Mucosa of gallbladder (tissue), 1 donor: ENCODE results near the gene ERCC1. TPM values are rescaled to one million over a fixed set of nuclear protein-coding genes. Genes with fewer than 3 reads are reported as not detected.
A peak's percentile ranks its signal among the peaks of the same experiment; 100 is the strongest.

Experiments
- DNase-seq: peaks from one replicate; pipeline ENCODE4 v3.0.0-alpha.2; 2020; ENCODE audit warnings: low spot score
- total RNA-seq: library from RNA; stranded (reverse); gene quantifications from one replicate; pipeline ENCODE4 v1.2.1, GENCODE V29; 2021
- donor health status: DM: no; HTN: no; CAD: no.

Gene ERCC1
- total RNA-seq, 1 donor from 2014 or later, result 57.0 TPM

- DNase-seq, result peak; percentile 90
These were observed 18.1 kb downstream of the ERCC1 start for GRCh38 chr19:45405435-45406225.

- DNase-seq, result peak; percentile 86
These were observed 18.9 kb downstream of the ERCC1 start, which contains the start of gene PPP1R13L for GRCh38 chr19:45404557-45405434. PPP1R13L (minus strand) TSS chr19:45405069; CDS start chr19:45398318, 6,751 bp downstream.

GRCh38 chr19:45403781-45404556 lies 19.7 kb downstream of the ERCC1 start:
- DNase-seq, result peak; percentile 42

GRCh38 chr19:45403272-45403671 lies 20.4 kb downstream of the ERCC1 start:
- DNase-seq, result no peak

GRCh38 chr19:45402298-45403061 lies 21.2 kb downstream of the ERCC1 start:
- no peak for DNase-seq

- DNase-seq, result no peak
These were observed 21.9 kb downstream of the ERCC1 start for GRCh38 chr19:45401815-45402214.

- DNase-seq, result peak; percentile 48
These were observed 23.5 kb downstream of the ERCC1 start for GRCh38 chr19:45400192-45400591.

GRCh38 chr19:45395821-45396617 lies 27.7 kb downstream of the ERCC1 start:
- no peak for DNase-seq

- no peak for DNase-seq
These were observed 31.6 kb downstream of the ERCC1 start for GRCh38 chr19:45391871-45392665.

- no peak for DNase-seq
These were observed 32.4 kb downstream of the ERCC1 start for GRCh38 chr19:45391346-45391745.

GRCh38 chr19:45385392-45386221 lies 38.1 kb downstream of the ERCC1 start:
- no peak for DNase-seq

GRCh38 chr19:45382426-45382825 lies 41.3 kb downstream of the ERCC1 start:
- no peak for DNase-seq

- DNase-seq, result no peak
These were observed 43.6 kb downstream of the ERCC1 start for GRCh38 chr19:45380107-45380506.

- DNase-seq, result peak; percentile 68
These were observed 47.5 kb downstream of the ERCC1 start for GRCh38 chr19:45376045-45376724.

GRCh38 chr19:45370410-45371204 lies 53.1 kb downstream of the ERCC1 start, which contains the start of gene ERCC2:
ERCC2 (minus strand) TSS chr19:45370573; CDS start chr19:45370540, 33 bp downstream.
- peak; percentile 100 for DNase-seq

- DNase-seq, result no peak
These were observed 54.9 kb downstream of the ERCC1 start for GRCh38 chr19:45368737-45369340.
